NT2/D1 (cell line): ENCODE results near the gene TRMT2A.

ENCODE experiments used
- DNase-seq: peaks from one replicate; pipeline ENCODE4 v3.0.0-alpha.2; 2011; ENCODE audit warnings: low read depth, low spot score
- H3K27me3 ChIP-seq: 2 replicates; pipeline ENCODE4 v1.6.0; 2011; ENCODE audit warnings: mild to moderate bottlenecking; ENCODE audit not compliant: insufficient read length, insufficient read depth
- H3K36me3 ChIP-seq: 2 replicates; pipeline ENCODE4 v1.6.1; 2011; ENCODE audit warnings: mild to moderate bottlenecking, low read length, mixed read lengths; ENCODE audit not compliant: insufficient read depth, insufficient read length
- H3K4me1 ChIP-seq: 2 replicates; pipeline ENCODE4 v1.5.1; 2011; ENCODE audit not compliant: insufficient read depth, insufficient read length
- H3K4me3 ChIP-seq: 2 replicates; pipeline ENCODE4 v1.5.1; 2011; ENCODE audit warnings: low read depth; ENCODE audit not compliant: insufficient read length
- H3K9ac ChIP-seq: 2 replicates; pipeline ENCODE4 v1.6.0; 2011; ENCODE audit warnings: low read depth; ENCODE audit not compliant: insufficient read length
- H3K9me3 ChIP-seq: 2 replicates; pipeline ENCODE4 v1.5.1; 2011; ENCODE audit warnings: mild to moderate bottlenecking, low read length; ENCODE audit not compliant: insufficient read depth
- SUZ12 ChIP-seq: IDR thresholded peaks from 2 replicates; pipeline ENCODE4 v1.6.1; 2011; ENCODE audit not compliant: insufficient read length, insufficient read depth; ENCODE audit errors: extremely low read depth
- YY1 ChIP-seq: IDR thresholded peaks from 2 replicates; pipeline ENCODE4 v1.6.1; 2011; ENCODE audit not compliant: insufficient read length, insufficient read depth
- ZNF274 ChIP-seq: IDR thresholded peaks from 2 replicates; pipeline ENCODE4 v1.6.1; 2011; ENCODE audit warnings: mild to moderate bottlenecking, low read depth, low read length

The TRMT2A gene

DNA sequence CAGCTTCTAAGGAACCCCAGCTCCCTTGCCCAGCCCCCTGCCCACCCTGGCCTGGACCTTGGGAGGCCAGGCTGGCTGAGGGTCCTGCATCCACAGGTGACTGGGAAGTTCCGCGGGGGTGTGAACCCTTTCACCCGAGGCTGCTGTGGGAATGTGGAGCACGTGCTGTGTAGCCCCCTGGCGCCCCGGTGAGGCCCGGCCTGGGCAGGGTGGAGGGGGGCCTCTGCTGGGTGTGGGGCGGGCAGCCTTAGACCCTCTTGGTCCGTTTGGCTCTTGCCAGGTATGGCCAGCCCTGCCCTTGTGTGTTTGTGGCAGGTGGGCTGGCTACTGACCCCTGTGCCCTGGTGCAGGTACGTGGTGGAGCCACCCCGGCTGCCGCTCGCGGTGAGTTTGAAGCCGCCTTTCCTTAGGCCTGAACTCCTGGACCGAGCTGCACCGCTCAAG lies 23.5 kb upstream of the TRMT2A start:
- no peak for DNase-seq
- H3K36me3 ChIP-seq = peaks cover 46% of the 10 kb centered on the region
- TF ChIP-seq YY1 (no peak), SUZ12 (no peak), ZNF274 (no peak)

DNA sequence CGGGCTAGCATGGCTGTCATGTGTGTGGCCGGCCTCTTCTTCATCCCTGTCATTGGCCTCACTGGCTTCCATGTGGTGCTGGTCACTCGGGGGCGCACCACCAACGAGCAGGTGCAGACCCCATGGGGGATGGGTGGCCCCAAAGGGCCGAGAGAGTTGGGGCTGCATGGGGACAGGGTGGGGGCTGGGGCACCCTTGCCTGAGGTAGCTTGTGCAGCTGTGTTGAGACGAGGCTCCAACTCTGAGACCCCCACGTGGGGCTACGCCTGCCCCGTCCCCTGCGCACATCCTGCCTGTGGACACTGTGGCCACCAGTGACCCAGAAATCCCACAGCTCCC lies 23.1 kb upstream of the TRMT2A start:
- peaks cover 5% of the 10 kb centered on the region for H3K4me1 ChIP-seq
- no peaks in the 10 kb centered on the region for H3K9me3 ChIP-seq
- DNase-seq = no peak
- peak overlapping the region; percentile 8 for H3K9ac ChIP-seq
- TF ChIP-seq ZNF274 = no peak
- TF ChIP-seq YY1 = no peak
- no peak for TF ChIP-seq SUZ12
- H3K27me3 ChIP-seq = no peaks in the 10 kb centered on the region
- no peak overlapping the region for H3K4me3 ChIP-seq
- peaks cover 42% of the 10 kb centered on the region for H3K36me3 ChIP-seq

More for the DNA sequence above, 23.5 kb upstream of the TRMT2A start:
- H3K9me3 ChIP-seq = no peaks in the 10 kb centered on the region
- H3K4me3 ChIP-seq = no peak overlapping the region
- H3K4me1 ChIP-seq = peaks cover 5% of the 10 kb centered on the region
- H3K9ac ChIP-seq = peak overlapping the region; percentile 8
- no peaks in the 10 kb centered on the region for H3K27me3 ChIP-seq

DNA sequence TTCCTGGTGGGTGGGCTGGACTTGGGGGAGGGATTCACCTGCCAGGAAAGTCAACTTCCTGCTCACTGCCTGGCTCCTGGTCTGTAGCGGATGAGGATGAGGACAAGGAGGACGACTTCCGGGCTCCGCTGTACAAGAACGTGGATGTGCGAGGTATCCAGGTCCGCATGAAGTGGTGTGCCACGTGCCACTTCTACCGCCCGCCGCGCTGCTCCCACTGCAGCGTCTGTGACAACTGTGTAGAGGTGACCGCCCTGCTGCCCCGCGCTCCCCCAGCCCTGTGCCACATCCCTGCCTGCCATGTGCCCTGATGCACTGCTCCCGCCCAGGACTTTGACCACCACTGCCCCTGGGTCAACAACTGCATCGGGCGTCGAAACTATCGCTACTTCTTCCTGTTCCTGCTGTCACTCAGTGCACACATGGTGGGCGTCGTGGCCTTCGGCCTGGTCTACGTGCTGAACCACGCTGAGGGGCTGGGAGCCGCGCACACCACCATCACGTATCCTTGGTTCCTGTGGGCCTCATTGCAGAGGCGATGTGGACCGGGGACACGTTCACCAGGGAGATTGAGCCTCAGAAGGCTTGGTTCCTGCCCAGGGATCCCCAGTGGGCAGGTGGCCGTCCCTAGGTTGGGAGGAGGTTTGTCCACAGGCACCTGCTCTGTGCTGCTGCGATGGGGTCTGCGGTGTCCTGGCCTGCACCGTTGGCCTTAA lies 22.5 kb upstream of the TRMT2A start:
- Histone ChIP-seq H3K36me3 (peaks cover 42% of the 10 kb centered on the region), H3K9ac (no peak overlapping the region), H3K9me3 (no peaks in the 10 kb centered on the region), H3K4me3 (no peak overlapping the region), H3K27me3 (no peaks in the 10 kb centered on the region), H3K4me1 (peaks cover 5% of the 10 kb centered on the region)
- no peak for DNase-seq
- TF ChIP-seq YY1 = no peak
- TF ChIP-seq ZNF274 = no peak
- TF ChIP-seq SUZ12 = no peak

DNA sequence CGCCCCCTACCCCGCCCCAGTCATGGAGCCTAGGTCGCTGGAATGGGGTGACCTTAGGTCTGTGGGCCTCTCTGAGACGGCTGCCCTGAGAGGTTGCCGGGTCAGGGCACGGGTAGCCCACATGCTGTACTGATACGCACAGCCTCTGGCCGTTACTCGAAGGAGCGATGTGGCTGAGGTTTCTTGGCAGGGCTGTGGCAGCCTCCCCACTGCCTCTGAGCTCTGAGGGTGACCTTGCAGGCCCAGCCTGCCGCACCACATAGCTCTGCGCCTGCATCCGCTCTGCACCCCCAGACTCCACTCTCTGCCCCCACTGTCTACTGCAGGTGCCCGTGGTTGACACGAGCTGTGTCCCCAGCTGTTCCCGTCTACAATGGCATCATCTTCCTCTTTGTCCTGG lies 21.8 kb upstream of the TRMT2A start:
- no peaks in the 10 kb centered on the region for H3K9me3 ChIP-seq
- no peak overlapping the region for H3K9ac ChIP-seq
- no peak overlapping the region for H3K4me3 ChIP-seq
- peaks cover 11% of the 10 kb centered on the region for H3K4me1 ChIP-seq
- DNase-seq = no peak
- no peak for TF ChIP-seq YY1
- no peak for TF ChIP-seq ZNF274
- TF ChIP-seq SUZ12 = no peak
- no peaks in the 10 kb centered on the region for H3K27me3 ChIP-seq
- peaks cover 37% of the 10 kb centered on the region for H3K36me3 ChIP-seq

DNA sequence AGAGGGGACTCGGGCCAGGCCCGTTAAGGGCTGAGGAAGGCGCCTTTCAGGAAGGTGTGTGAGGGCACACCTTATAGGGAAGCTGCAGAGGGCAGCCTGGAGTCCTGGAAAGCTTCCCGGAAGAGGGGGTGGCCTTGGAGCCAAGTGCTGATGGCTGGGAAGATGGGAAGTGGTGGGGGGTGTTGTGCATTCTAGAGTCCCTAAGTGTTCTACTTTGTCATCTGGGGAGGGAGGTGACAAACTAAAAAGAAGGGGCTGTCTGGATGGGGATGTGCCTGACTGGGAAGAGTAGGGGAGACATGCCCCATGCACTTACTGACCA lies 21.4 kb upstream of the TRMT2A start:
- no peak for DNase-seq
- Histone ChIP-seq H3K36me3 (peaks cover 32% of the 10 kb centered on the region), H3K9me3 (no peaks in the 10 kb centered on the region), H3K9ac (no peak overlapping the region), H3K4me3 (no peak overlapping the region), H3K4me1 (peaks cover 14% of the 10 kb centered on the region), H3K27me3 (no peaks in the 10 kb centered on the region)
- no peak for TF ChIP-seq SUZ12
- TF ChIP-seq YY1 = no peak
- TF ChIP-seq ZNF274 = no peak

DNA sequence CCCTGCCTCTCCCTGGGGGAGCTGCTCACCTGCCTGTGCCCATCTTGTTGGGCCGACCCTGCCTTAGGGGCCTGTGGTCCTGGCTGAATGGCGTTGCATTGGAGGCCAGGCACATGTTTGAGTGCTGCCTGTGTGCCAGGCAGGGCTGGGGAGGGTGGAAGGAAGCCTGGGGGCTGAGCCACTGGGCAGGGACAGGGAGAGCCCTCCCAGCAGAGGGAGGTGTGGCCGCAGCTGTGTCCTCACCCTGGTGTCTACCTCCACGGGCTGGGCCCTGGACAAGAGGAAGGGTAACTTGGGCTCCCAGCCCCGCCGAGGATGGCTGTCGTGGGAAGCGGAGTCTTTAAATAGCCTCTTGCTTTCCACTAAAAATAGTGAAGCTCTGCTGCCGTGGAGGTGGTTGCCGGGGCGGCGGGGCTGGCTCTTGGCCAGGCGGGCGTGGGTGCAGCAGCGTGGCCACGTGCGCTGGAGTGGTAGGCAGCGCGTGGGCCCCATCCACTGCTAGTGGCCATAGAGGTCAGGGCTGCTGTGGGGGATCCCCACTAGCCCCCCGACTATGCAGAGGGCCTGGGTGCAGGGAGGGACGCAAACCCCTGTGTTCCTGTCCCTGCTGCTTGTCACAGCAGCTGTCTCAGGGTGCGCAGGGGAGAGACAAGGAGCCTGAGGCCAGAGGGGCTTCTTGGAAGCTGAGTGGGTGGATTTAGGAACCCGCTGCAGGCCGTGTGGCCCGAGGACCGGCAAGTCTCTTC lies 20.8 kb upstream of the TRMT2A start:
- H3K9me3 ChIP-seq = no peaks in the 10 kb centered on the region
- H3K36me3 ChIP-seq = peaks cover 26% of the 10 kb centered on the region
- TF ChIP-seq SUZ12 = no peak
- TF ChIP-seq ZNF274 = no peak
- TF ChIP-seq YY1 = no peak
- peaks cover 15% of the 10 kb centered on the region for H3K4me1 ChIP-seq
- no peaks in the 10 kb centered on the region for H3K27me3 ChIP-seq
- H3K9ac ChIP-seq = no peak overlapping the region
- DNase-seq = no peak
- no peak overlapping the region for H3K4me3 ChIP-seq

DNA sequence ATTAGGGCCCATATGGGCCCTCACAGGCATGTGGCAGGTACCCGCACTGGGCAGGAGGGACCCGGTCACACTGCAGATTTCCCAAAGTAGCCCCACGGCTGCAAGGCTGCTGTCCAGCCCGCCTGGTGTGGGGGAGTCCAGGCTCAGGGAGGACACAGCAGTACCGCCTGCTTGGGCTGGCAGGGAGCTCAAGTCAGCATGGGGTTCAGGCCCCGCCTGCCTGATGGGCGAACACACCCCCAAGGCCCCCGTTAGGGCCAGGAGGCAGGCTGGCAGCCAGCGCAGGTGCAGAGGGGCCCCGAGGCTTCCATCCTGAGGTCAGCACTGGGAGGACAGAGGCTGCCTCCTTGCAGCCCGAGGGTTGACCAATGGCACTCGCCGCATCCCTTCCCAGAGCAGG lies 20.1 kb upstream of the TRMT2A start:
- Histone ChIP-seq H3K36me3 (peaks cover 25% of the 10 kb centered on the region), H3K4me1 (peaks cover 17% of the 10 kb centered on the region), H3K4me3 (no peak overlapping the region), H3K9ac (no peak overlapping the region), H3K27me3 (no peaks in the 10 kb centered on the region), H3K9me3 (no peaks in the 10 kb centered on the region)
- TF ChIP-seq ZNF274 = no peak
- no peak for TF ChIP-seq YY1
- no peak for TF ChIP-seq SUZ12
- DNase-seq = no peak
